Activated T-cell treated with anti-CD3 and anti-CD28 coated beads, Interleukin-2, amount 50 U/mL, for 72 hours (primary cell): Measurements from ENCODE around the gene TAS2R42. TPM values are rescaled to one million over a fixed set of nuclear protein-coding genes. Genes with fewer than 3 reads are reported as not detected.

ENCODE experiments used
- total RNA-seq, 2 donors: library from RNA; stranded (reverse); gene quantifications; one replicate each; pipeline ENCODE4 v1.2.3, GENCODE V29; 2022

The TAS2R42 gene
- total RNA-seq, 2 donors from 2014 or later: not detected

Other genes starting within 250 kb of the TAS2R42 start
- 1 to 10 TPM; 1.2 to 1.9 TPM for gene TAS2R14, start 247.7 kb downstream of the TAS2R42 start, total RNA-seq
- 1 to 10 TPM in 1 of 2 donors, under 1 TPM in 1; 0.90 to 1.2 TPM for gene TAS2R50, start 200.0 kb downstream of the TAS2R42 start, total RNA-seq
- 1 to 10 TPM; 1.3 to 2.1 TPM for gene TAS2R20, start 188.6 kb downstream of the TAS2R42 start, total RNA-seq
- gene TAS2R19, start 164.3 kb downstream of the TAS2R42 start, total RNA-seq: 1 to 10 TPM; 2.1 to 3.5 TPM
- 1 to 10 TPM; 1.9 to 2.9 TPM for gene TAS2R31, start 155.5 kb downstream of the TAS2R42 start, total RNA-seq
- under 1 TPM; 0.72 TPM for gene TAS2R46, start 124.6 kb downstream of the TAS2R42 start, total RNA-seq
- under 1 TPM; 0.48 to 0.97 TPM for gene TAS2R43, start 94.6 kb downstream of the TAS2R42 start, total RNA-seq
- gene TAS2R30, start 52.3 kb downstream of the TAS2R42 start, total RNA-seq: 1 to 10 TPM; 2.3 to 2.8 TPM
- 10 to 100 TPM; 10.1 to 10.9 TPM for gene SMIM10L1, start 15.7 kb downstream of the TAS2R42 start, total RNA-seq
- gene PRB3, start 82.8 kb upstream of the TAS2R42 start, total RNA-seq: not detected
- gene PRB4, start 123.5 kb upstream of the TAS2R42 start, total RNA-seq: not detected
- not detected for gene PRB2, start 208.6 kb upstream of the TAS2R42 start, total RNA-seq